NT2/D1 (cell line): Measurements from ENCODE around the gene SELPLG.

Experiments used
- SUZ12 ChIP-seq: IDR thresholded peaks from 2 replicates; pipeline ENCODE4 v1.6.1; 2011; ENCODE audit not compliant: insufficient read length, insufficient read depth; ENCODE audit errors: extremely low read depth
- YY1 ChIP-seq: IDR thresholded peaks from 2 replicates; pipeline ENCODE4 v1.6.1; 2011; ENCODE audit not compliant: insufficient read length, insufficient read depth
- ZNF274 ChIP-seq: IDR thresholded peaks from 2 replicates; pipeline ENCODE4 v1.6.1; 2011; ENCODE audit warnings: mild to moderate bottlenecking, low read depth, low read length

DNA sequence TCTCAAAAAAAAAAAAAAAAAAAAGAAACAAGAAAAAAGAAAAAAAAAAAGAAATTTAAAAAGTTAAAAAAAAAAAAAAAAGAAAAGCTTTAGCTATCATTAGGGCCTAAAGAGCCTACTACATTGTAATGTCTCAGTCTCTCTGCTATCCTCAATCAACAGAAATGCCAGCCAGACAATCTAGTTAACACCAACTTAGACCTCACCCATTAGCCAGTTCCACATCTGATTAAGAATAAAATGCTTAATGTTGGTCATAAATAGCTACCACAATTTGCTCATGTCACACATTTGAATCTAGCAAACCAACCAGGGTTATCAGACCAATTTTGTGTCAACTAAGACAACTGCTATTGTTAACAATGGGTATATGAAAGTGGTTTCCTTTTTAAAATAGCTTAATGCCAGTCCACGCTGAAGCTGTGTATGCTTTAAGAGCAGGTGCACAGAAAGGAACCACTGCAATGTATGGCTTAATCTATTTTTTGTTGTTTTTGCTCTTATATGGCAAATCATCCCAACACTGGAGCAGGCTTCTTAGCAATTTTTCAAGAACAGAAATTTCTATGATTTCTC, 45.5 kb upstream of the SELPLG start:
- TF ChIP-seq SUZ12 (no peak), YY1 (no peak), ZNF274 (no peak)
